Neural progenitor cell (in vitro differentiated cells): Measurements from ENCODE around the gene PPP1R9A.

Experiments
- CTCF ChIP-seq: fragments of 200-600 bp; sonication (generic); IDR thresholded peaks from 2 replicates; pipeline ENCODE4 v1.5.1; 2017; ENCODE audit warnings: antibody characterized with exemption, mild to moderate bottlenecking
- EZH2phosphoT487 ChIP-seq: fragments of 200-600 bp; sonication (generic); IDR thresholded peaks from 2 replicates; pipeline ENCODE4 v1.6.1; 2017; ENCODE audit warnings: antibody characterized with exemption

GRCh38 chr7:94971051-94971867, 63.9 kb downstream of the PPP1R9A start:
- TF ChIP-seq CTCF (no peak), EZH2phosphoT487 (no peak)
